Measurements from ENCODE around the gene ZNF79.

The ZNF79 gene

DNA sequence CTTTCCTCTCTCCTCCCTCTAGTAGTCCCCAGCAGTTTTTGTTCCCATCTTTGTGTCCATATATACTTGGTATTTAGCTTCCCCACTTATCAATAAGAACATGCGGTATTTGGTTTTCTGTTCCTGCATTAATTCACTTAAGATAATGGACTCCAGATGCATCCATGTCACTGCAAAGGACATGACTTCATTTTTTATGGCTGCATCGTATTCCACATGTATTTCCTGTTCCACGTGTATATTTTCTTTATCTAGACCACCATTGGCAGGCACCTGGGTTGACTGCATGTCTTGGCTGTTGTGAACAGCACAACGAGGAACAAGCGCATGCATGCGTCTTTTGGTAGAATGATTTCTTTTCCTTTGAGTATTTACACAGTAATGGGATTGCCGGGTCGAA, 6.2 kb downstream of the ZNF79 start:
- FAIRE-seq: no peak

DNA sequence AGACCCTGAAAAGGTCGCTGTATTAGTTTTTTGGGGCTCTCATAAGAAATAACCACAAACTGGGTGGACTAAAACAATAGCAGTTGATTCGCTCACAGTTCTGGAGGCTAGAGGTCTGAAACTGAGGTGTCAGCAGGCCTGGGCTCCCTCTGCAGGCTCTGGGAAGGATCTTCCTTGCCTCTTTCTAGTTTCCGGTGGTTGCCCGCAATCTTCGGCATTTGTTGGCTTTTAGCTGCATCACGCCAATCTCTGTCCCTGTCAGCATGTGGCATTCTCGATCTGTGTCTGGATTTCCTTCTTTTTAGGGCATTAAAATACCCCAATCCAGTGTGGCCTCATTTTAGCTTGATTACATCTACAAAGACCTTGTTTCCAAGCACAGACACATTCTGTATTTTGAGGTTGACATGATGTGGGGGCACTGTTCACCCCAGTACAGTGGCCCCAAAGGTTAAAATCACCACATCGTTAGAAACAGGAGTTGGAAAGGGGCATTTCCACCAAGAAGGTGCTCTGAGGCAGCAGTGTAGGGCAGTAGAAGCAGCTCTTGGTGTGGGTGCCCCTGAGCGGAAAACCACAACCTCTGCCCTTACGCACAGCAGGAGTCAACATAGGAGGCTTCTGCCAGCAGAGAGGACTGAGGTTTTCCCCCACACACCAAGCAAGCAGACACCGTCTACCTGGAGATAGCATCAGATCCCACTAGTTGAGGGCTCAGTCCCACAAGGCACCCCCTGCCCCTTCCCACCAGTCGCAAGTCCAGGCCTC, 13.5 kb downstream of the ZNF79 start:
- no peak for FAIRE-seq

DNA sequence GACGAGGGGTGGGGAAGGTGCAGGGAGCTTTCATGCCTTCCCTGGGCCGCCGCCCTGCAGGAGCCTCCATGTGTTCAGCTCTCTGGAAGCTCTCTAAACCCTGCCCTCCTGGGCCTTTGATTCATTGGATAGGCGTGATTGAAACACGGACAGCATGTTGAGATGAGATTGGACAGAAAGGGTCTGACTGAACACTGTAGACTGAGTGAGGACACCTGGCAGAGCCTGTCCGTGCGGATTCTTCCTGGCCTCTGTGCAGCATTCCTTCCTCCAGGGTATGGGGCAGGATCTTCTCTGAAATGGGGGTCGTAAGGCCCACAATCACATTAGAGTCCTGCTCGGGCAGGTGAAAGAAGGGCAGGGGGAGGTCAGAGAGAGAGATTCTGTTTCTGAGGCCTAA, 14.2 kb downstream of the ZNF79 start:
- FAIRE-seq: no peak

DNA sequence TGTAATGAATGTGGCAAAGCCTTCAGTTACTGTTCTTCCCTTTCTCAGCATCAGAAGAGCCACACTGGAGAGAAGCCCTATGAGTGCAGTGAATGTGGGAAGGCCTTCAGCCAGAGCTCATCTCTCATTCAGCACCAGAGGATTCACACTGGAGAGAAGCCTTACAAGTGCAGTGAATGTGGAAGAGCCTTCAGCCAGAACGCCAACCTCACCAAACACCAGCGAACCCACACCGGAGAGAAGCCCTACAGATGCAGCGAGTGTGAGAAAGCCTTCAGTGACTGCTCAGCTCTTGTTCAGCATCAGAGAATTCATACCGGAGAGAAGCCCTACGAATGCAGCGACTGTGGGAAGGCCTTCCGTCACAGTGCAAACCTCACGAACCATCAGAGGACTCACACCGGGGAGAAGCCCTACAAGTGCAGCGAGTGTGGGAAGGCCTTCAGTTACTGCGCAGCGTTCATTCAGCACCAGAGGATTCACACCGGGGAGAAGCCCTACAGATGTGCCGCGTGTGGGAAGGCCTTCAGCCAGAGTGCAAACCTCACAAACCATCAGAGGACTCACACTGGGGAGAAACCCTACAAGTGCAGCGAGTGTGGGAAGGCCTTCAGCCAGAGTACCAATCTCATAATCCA, 20.2 kb downstream of the ZNF79 start:
- no peak for FAIRE-seq

DNA sequence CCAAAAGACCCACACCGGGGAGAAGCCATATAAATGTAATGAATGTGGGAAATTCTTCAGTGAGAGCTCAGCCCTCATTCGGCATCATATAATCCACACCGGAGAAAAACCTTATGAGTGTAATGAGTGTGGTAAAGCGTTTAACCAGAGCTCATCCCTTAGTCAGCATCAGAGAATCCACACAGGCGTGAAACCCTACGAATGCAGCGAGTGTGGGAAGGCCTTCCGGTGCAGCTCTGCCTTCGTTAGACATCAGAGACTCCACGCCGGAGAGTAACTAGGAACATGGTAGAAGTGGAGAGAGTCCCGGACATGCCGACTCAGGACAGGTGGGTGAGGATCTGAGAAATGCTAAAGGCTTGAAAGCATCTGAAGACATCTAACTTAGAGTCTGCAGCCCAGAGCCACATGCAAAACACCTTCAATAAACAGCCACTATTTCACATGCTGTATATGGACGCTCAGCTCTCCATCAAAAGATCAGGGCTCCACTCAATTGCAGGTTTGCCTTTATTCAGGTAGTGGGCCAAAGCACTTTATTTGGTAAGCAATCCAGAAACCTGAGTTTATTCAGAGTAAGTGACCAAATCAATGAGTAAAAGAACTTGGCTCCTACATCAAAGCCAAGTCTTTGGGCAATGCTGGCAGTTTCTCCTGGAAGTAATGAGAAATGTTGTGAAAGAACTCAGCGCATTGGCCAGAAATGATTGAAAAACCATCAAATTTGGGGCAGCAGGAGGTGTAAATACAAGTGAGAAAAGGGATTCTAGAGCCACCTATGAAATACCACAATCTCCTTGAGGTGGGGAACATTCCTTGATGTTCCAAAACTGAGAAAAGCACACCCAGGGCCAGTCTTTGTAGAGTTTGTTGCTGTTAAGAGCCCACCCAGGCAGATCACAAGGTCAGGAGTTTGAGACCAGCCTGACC, 21.0 kb downstream of the ZNF79 start:
- FAIRE-seq: no peak

DNA sequence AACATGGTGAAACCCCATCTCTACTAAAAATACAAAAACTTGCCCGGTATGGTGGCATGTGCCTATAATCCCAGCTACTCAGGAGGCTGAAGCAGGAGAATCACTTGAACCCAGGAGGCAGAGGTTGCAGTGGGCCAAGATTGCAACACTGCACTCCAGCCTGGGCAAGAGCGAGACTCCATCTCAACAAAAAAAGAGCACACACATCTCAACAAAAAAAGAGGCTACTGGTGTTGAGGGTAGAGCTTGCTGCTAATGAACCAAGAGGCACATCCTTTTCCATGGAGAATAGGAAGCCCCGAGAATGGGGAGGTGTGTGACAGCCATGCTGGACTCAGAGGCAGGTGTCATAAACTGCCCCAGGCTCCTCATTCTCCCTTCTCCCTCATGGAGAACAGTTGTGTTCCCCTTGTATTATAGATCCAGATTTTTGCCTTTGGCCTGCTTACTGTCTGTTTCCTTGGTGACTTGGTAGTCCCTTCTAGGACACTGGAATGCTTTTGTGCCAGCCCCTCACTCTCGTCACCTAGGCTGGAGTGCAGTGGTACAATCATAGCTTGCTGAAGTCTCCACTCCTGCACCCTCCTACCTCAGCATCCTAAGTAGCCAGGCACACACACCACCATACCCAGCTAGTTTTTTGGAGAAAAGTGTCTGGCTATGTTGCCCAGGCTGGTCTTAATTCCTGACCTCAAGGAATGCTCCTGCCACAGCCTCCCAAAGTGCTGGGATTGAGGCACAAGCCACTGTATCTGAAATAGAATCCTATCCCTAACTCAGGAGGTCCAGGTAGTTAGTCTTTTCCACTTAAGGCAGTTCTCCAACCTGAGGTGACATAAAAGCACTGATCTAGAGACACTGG, 21.9 kb downstream of the ZNF79 start:
- no peak for FAIRE-seq

DNA sequence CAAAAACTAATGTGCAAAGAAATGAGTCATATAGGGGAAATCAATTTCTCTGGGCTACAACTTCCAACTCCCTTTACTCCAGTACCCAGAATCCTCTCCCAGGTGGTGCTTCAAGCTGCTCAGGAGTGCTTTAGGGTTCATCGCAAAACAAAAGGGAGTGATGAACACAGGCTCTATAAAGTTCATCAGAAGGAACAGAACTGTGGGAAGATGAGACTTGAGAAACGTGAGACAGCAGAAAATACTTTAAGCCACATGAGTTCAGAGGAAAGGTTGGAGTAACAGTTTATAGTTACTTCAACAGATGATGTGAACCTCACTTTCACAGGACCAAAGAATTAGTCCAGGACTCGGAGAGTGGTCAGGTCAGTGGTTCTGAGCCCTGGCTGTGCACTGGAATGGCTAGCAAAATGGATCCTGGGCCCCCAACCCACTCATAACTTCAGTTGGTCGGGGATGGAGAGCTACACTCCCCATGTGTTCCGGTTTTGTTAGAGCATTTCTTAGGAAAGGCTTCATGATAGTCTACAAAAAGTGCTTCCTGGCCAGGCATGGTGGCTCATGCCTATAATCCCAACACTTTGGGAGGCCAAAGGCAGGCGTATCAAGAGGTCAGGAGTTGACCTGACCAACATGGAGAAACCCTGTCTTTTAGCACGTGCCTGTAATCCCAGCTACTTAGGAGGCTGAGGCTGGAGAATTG, 22.7 kb downstream of the ZNF79 start:
- no peak for FAIRE-seq

DNA sequence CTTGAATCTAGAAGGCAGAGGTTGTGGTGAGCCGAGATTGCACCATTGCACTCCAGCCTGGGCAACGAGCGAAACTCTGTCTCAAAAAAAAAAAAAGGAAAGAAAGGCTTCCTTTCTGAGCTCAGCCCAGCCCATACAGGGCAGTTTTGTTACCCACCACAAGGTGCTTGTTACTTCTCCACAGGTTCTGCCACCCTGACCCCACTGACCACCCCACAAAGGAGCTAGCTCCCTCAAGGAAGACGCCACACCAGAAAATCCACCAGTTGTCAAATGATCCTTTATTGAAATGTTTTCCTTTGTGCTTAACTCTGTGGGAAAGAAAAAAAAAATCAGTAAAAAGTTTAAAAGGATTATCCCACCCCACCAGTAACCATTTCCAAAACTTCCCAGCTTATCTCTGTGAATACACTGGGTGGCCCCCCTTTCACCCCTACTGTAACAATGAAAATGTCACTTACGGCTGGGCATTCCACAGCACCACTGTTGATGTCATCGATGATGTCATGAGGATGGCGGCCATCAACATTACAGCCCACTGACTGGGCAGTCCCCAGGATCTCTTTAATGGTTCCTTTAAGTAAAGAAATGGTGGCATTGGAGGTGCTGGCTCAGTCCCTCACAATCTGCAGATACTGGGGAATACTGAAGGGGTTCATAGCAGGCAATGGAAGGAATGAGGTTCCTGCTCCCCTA, 23.4 kb downstream of the ZNF79 start:
- no peak for FAIRE-seq

DNA sequence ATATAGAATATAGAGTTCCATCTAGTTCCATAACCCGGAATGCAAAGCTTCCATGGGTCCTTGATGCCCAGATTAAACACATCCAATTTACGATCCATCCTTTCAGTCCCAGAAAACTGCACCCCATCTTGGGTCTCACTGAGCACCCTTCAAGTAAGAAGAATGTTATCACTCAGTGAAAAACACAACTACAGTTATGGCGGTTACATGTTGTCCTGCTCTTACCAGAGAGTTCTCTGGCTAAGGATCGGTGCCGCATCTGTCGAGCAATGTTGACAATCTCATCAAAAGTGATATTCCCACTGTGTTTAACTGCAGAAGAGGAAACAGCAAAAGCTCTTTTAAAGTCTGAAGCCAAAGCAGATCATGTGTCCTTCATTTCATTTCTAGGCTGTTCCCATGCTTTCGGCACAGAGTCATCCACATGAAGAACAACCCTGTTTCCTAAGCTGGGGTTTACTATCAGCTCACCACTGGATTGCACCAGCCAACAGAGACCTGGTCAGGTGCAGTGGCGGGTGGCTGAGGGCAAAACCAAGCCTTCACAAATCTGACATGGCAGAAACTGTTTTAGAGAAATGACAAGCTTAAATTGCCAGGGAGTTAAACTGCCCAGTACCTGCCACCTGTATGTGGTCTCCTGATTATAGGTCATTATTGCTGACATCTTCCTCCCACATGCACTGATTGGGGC, 24.1 kb downstream of the ZNF79 start:
- no peak for FAIRE-seq

DNA sequence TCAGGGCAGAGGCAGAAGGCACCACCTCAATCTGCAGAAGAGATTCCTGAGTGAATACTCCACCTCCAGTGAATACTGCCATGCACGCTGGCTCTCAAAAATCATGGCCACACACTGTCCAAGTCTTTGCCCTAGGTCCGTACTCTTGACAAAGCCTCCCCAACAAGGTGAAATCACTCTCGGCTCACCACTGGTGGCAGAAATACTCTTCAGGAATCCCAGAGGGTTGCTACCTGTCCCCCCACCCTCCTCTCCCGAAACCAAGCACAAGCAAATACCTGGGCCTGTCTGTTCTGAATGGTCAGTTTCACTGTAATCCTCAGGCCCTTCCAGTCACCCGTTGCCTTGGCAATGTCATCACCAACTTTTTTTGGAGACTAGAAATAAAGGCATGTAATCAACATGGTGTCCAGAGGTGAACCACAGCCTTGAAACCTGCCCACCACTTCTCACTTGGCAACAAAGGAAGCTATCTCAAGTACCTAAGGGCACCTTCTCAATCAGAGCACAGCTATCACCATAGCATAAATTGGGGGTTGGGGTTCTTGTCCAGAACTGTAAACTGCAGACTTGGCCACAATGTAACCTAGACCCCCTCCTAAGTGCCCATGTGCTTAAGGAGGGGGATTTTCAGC, 25.3 kb downstream of the ZNF79 start:
- FAIRE-seq: no peak

DNA sequence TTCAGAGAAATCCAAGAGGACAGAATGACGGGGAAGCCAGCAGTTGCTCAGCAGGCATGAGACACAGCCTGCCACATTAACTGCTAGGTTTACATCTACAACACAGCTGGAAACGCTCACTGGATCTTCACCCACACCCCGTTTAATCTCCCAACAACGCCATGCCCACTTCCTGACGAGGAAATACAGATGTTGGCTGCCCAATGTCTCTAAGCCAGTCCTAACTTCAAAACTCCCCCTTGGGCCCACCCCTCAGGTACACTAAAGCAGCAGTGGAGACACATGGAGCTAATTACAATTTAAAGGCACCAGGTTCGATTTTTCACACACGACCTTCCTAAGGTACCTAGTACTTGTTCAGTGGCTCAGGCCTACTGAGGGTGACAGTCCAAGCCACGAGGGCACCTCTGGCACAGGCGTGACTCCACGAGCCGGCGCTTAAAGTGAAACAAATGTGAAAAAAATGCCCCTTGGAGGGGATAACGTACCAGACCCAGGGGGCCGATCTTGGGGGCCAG, 26.1 kb downstream of the ZNF79 start:
- FAIRE-seq: no peak

DNA sequence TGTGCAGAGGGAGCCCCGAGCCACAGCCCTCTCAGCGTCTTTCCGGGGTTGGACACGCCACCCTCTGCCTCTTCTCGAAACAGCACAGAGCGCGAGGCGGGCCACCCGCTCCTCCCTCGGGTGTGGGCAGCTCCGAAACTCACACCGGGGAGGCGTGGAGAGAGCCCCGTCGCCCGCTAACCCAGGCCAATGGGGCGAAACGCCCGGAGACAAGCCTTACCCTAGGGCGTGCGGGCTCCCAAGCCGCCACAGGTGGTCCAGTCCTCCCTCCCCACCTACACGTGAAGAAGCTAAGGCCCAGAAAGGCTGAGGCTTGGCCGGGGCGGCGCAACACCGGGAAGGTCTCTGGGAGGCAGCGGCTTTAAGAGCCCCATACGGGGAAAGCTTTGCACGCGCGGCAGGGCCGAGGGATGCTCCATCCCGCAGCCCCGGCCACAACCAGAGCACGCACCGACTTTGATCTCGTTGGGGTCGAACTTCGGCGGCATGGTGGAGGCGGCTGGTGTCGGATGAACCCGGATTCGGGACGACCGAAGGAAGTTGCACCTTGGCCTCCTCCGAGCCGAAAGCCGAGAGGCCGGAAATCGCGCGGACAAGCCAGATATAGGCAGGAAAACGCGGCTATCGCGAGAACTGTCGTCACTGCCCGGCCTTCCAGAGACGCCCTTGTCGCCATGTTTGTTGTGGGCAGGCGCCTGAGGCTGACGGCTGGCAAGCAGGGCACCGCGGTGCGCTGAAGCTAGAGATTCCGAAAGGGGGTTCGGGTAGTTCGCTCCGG, 26.8 kb downstream of the ZNF79 start, which contains the start of the genes LRSAM1 and RPL12:
Gene LRSAM1, plus strand, starts transcription at position 681 of the 778 bp plus-strand sequence. CDS start 3,018 bp downstream, outside the sequence.
Gene RPL12, minus strand, starts transcription at position 577 of the 778 bp plus-strand sequence. Its CDS starts 89 bp downstream, at position 488.
- no peak for FAIRE-seq

DNA sequence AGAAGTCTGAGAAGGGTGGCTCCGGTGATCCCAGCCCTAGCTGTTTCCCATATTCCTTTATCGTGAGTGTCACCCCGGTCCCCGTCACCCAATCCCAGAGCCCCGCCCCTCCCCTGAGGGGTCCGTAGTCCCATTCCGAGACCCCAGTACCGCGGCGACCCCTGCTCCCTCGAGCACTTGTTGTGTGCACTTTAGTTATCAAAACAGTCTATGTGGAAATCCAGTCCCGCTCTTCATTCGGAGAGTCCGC, 27.4 kb downstream of the ZNF79 start:
- no peak for FAIRE-seq

DNA sequence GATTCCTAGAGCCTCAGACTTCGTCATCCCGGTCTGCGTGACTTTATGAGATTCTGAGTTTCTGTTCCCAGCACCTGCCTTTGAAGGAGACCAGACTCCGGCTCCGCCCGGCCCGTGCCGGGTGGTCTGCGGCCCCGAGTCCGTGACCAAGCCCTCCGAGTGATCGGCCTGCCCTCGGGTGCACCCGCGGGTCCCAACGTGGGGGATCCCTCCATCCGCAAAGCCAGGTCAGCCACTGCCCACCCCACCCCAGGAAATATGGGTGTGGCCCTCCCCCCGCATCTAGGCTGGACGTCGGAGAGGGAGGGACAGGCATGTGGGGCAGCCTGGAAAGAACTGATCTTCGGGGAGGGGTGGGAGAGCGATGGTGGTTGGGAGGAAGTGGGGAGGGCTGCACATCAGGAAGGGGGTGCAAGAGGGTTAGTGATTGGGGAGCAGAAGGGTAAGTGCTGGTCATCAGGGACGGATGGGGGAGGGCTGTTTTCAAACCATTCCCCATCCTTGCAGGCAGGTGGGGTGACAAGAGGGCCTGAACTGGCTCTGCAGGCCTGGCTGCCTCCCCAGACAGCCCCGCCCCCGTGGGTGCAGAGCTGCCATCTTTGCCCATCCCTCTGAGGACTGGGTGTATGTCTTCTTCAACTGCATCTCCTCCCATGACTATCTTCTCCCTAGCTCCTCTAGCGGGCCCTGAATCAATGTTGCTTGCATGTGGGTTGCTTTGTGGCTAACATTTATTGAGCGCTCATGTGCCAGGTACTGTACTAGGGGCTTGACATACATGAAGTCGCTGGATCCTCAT, 27.9 kb downstream of the ZNF79 start:
- no peak for FAIRE-seq

DNA sequence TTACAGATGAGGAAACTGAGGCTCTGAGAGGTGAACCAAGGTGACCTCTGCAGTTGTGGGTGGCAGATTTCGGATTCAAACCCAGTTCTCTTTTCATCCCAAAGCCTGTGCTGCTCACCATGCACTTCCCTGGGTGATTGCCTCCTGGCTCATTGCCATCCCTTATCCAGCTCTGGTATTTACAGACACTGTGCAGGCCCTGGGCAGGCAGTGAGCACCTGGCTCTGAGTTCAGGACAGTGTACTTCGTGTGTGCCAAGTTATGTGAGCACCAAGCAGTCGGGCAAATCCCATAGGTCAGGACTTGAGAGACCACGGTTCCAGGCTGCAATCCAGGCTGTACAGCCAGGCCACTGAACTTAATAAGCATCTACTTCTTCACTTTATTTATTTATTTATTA, 28.5 kb downstream of the ZNF79 start:
- no peak for FAIRE-seq

DNA sequence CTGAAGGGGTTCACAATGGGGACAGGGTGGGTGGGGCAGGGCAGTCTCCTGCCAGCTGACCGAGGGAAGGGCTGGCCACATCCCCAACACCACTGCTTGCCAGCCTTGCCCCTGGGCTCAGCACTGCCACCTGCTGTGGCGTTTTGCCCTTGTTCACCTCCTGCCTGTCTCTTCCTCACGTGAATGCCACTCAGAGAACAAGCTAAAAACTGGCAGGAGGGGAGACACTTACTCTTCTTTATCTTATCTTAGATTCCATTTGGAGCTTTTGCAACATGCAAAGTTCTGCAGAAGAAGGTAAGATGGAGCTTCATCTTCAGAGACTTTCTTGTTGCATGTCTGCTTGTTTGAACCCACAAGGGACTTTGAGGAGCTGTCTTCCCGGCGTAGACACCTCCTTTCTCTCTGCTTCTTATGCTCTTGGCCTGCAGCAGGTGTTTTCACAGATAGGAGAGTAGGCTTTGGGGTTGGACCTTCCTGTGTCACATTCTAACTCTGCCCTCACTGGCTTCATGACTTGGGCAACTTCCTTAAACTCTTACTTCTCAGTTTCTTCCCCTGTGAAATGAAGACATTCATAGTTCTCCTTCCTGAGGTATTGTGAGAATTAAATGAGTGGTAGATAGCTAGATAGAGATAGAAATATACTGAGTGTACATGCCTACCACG, 31.3 kb downstream of the ZNF79 start:
- no peak for FAIRE-seq

DNA sequence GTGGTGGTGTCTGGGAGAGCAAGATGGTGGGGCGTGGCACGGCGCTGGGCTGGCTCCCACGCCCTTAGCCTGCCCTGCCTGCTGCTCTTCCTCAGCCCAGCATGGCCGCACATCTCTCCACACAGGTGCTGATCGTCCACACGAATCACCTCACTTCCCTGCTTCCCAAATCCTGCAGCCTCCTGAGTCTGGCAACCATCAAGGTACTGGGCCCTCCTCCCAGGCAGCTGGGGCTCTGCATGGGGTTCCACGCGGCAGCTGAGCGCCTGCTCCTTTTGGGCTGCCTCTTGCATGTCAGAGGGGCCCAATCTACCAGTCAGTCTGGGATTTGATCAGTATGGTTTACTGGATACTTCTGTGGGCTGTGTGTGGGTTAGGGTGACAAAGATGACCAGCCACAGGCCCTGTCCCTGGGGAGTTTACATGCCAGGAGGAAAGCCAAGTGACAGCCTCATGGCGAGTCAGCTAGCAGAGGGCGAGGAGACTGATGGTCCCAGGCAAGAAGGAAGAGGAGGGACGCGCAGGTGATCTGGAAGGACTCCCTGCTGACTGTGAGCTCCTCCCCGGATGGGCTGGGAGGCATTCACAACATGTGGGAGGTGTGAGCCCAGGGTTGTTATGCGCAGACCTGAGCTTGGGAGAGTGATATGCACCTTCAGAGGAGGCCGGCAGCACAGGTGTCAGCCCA, 33.2 kb downstream of the ZNF79 start:
- FAIRE-seq: no peak
